ENCODE results near the gene ANXA8L1.
"Not testable (repeated sequence)": the region's sequence is repeated elsewhere in the genome, so short reads cannot be mapped to it uniquely, and the experiment has no call there.

ANXA8L1 gene

GRCh38 chr10:46375406-46375805 lies at the start of gene ANXA8L1:
Gene ANXA8L1 (plus strand): TSS chr10:46375776. CDS start chr10:46375852, 76 bp downstream.
- H3K4me3 ChIP-seq (ENCODE audit: low read depth, low read length); DNase-seq (ENCODE audit: low read depth): not testable (repeated sequence)

GRCh38 chr10:46326066-46326465 lies 49.5 kb upstream of the ANXA8L1 start:
- no peak for DNase-seq (ENCODE audit: low read depth)
- no peak for TF ChIP-seq CTCF (IDR thresholded peaks at IDR 0.05; ENCODE audit: low read depth, low read length, missing control alignments)
- H3K4me3 ChIP-seq (ENCODE audit: low read depth, low read length) = no peak overlapping the region

GRCh38 chr10:46326971-46327370 lies 48.6 kb upstream of the ANXA8L1 start:
- H3K4me3 ChIP-seq (ENCODE audit: low read depth, low read length) = no peak overlapping the region
- DNase-seq (ENCODE audit: low read depth) = no peak
- no peak for TF ChIP-seq CTCF (IDR thresholded peaks at IDR 0.05; ENCODE audit: low read depth, low read length, missing control alignments)

- TF ChIP-seq CTCF (IDR thresholded peaks at IDR 0.05; ENCODE audit: low read depth, low read length, missing control alignments) = no peak
- H3K4me3 ChIP-seq (ENCODE audit: low read depth, low read length) = no peak overlapping the region
- DNase-seq (ENCODE audit: low read depth) = no peak
Measured at GRCh38 chr10:46327685-46328084, 47.9 kb upstream of the ANXA8L1 start.

- TF ChIP-seq CTCF (IDR thresholded peaks at IDR 0.05; ENCODE audit: low read depth, low read length, missing control alignments) = no peak
- no peak for DNase-seq (ENCODE audit: low read depth)
Measured at GRCh38 chr10:46328853-46329689, 46.5 kb upstream of the ANXA8L1 start.

GRCh38 chr10:46329690-46330016 lies 45.9 kb upstream of the ANXA8L1 start:
- no peak overlapping the region for H3K4me3 ChIP-seq (ENCODE audit: low read depth, low read length)
- no peak for TF ChIP-seq CTCF (IDR thresholded peaks at IDR 0.05; ENCODE audit: low read depth, low read length, missing control alignments)
- DNase-seq (ENCODE audit: low read depth) = no peak

More at GRCh38 chr10:46328853-46329689, 46.5 kb upstream of the ANXA8L1 start:
- H3K4me3 ChIP-seq (ENCODE audit: low read depth, low read length) = no peak overlapping the region

GRCh38 chr10:46330894-46331293 lies 44.7 kb upstream of the ANXA8L1 start:
- H3K4me3 ChIP-seq (ENCODE audit: low read depth, low read length) = no peak overlapping the region
- TF ChIP-seq CTCF (IDR thresholded peaks at IDR 0.05; ENCODE audit: low read depth, low read length, missing control alignments) = no peak
- DNase-seq (ENCODE audit: low read depth) = no peak

GRCh38 chr10:46365484-46365883 lies 10.1 kb upstream of the ANXA8L1 start:
- DNase-seq (ENCODE audit: low read depth); H3K4me3 ChIP-seq (ENCODE audit: low read depth, low read length): not testable (repeated sequence)

GRCh38 chr10:46367209-46367608 lies 8.4 kb upstream of the ANXA8L1 start:
- not testable (repeated sequence) for H3K4me3 ChIP-seq (ENCODE audit: low read depth, low read length); DNase-seq (ENCODE audit: low read depth)

- not testable (repeated sequence) for DNase-seq (ENCODE audit: low read depth); H3K4me3 ChIP-seq (ENCODE audit: low read depth, low read length)
Measured at GRCh38 chr10:46367666-46368240, 7.8 kb upstream of the ANXA8L1 start.

GRCh38 chr10:46368956-46369355 lies 6.6 kb upstream of the ANXA8L1 start:
- H3K4me3 ChIP-seq (ENCODE audit: low read depth, low read length); DNase-seq (ENCODE audit: low read depth): not testable (repeated sequence)
